GM18858 (cell line): Measurements from ENCODE around the gene TAS1R2.
"Not testable (repeated sequence)": the region's sequence is repeated elsewhere in the genome, so short reads cannot be mapped to it uniquely, and the experiment has no call there.

ENCODE experiments used
- ATAC-seq: cut with Tn5 transposase; IDR thresholded peaks from one replicate; pipeline ENCODE4 v1.9.1; 2021; ENCODE audit not compliant: unreplicated experiment

TAS1R2 gene

GRCh38 chr1:18884419-18884717 is 24.9 kb upstream of the TAS1R2 start:
- ATAC-seq = no peak

- no peak for ATAC-seq
Measured at GRCh38 chr1:18883636-18884418, 24.4 kb upstream of the TAS1R2 start.

- ATAC-seq = no peak
Measured at GRCh38 chr1:18883079-18883478, 23.6 kb upstream of the TAS1R2 start.

GRCh38 chr1:18882486-18882885 is 23.0 kb upstream of the TAS1R2 start:
- ATAC-seq = no peak

GRCh38 chr1:18881642-18882431 is 22.4 kb upstream of the TAS1R2 start:
- ATAC-seq = no peak

GRCh38 chr1:18881164-18881563 is 21.7 kb upstream of the TAS1R2 start:
- ATAC-seq = no peak

GRCh38 chr1:18880585-18880984 is 21.1 kb upstream of the TAS1R2 start:
- ATAC-seq = no peak

GRCh38 chr1:18879791-18880309 is 20.4 kb upstream of the TAS1R2 start:
- no peak for ATAC-seq

- ATAC-seq = no peak
Measured at GRCh38 chr1:18879215-18879790, 19.8 kb upstream of the TAS1R2 start.

- no peak for ATAC-seq
Measured at GRCh38 chr1:18878538-18879214, 19.2 kb upstream of the TAS1R2 start.

GRCh38 chr1:18877282-18877681 is 17.8 kb upstream of the TAS1R2 start:
- no peak for ATAC-seq

- no peak for ATAC-seq
Measured at GRCh38 chr1:18876210-18876609, 16.8 kb upstream of the TAS1R2 start.

GRCh38 chr1:18875796-18876128 is 16.3 kb upstream of the TAS1R2 start:
- ATAC-seq = no peak

GRCh38 chr1:18875107-18875795 is 15.8 kb upstream of the TAS1R2 start:
- no peak for ATAC-seq

- no peak for ATAC-seq
Measured at GRCh38 chr1:18874600-18874999, 15.1 kb upstream of the TAS1R2 start.

GRCh38 chr1:18874036-18874435 is 14.6 kb upstream of the TAS1R2 start:
- ATAC-seq = no peak

GRCh38 chr1:18872071-18872611 is 12.7 kb upstream of the TAS1R2 start:
- no peak for ATAC-seq

GRCh38 chr1:18871401-18872070 is 12.1 kb upstream of the TAS1R2 start:
- no peak for ATAC-seq

GRCh38 chr1:18870957-18871356 is 11.5 kb upstream of the TAS1R2 start:
- ATAC-seq = no peak

- ATAC-seq = not testable (repeated sequence)
Measured at GRCh38 chr1:18870595-18870865, 11.1 kb upstream of the TAS1R2 start.
